ENCODE data around the gene TBX20. TPM values are rescaled to one million over a fixed set of nuclear protein-coding genes. Genes with fewer than 3 reads are reported as not detected.

Gene TBX20
- total RNA-seq = not detected in 2 replicates

GRCh38 chr7:35253710-35254495 lies at the start of gene TBX20:
Gene TBX20, minus strand, starts transcription at chr7:35254100. Its CDS starts 480 bp downstream, at chr7:35253620.

Other genes with a start within 250 kb of the TBX20 start
- 21.0 and 26.2 TPM in 2 replicates for gene DPY19L1, start 216.6 kb downstream of the TBX20 start, total RNA-seq

Measured in bronchial smooth muscle cell (primary cell).